HCT116 (cell line): Measurements from ENCODE around the gene FNDC1. TPM values are rescaled to one million over a fixed set of nuclear protein-coding genes. Genes with fewer than 3 reads are reported as not detected.
A peak's percentile ranks its signal among the peaks of the same experiment; 100 is the strongest.

ENCODE experiments used
- ATAC-seq: fragments of 200-7000 bp; cut with Tn5 transposase; 2 replicates; pipeline ENCODE4 v1.9.1; 2020; ENCODE audit warnings: mild to moderate bottlenecking, moderate library complexity
- BruUV-seq: library from RNA; stranded (reverse); fragments of 400-500 nt; replicated peaks from 2 replicates; lab custom pipeline; 2021; lab: Mats Ljungman, UMichigan
- CTCF ChIA-PET: fragments of 300-600 bp; sonication (Branson Sonifier 250); formaldehyde crosslinking; loops from one replicate; lab custom pipeline; 2021; ENCODE audit warnings: antibody characterized with exemption; lab: Charles Lee
- POLR2A ChIA-PET: fragments of 300-600, 350-600 bp; sonication (Branson Sonifier 250); formaldehyde crosslinking; loops from one replicate; lab custom pipeline; 2021; ENCODE audit warnings: antibody characterized with exemption; lab: Charles Lee
- RAD21 ChIA-PET, 2 experiments: fragments of 300-600 bp; sonication (Branson Sonifier 250); formaldehyde crosslinking; loops; one replicate each; lab custom pipeline; 2023; ENCODE audit warnings: low total read pairs in 2 of 2; ENCODE audit not compliant: uncharacterized antibody in 2 of 2, unreplicated experiment in 2 of 2, low non-redundant PET in 1 of 2; lab: Charles Lee
- DNase-seq: peaks from one replicate; pipeline ENCODE4 v3.0.0-alpha.2; 2010; ENCODE audit warnings: low read depth, low spot score
- H2AFZ ChIP-seq: fragments of 200-600 bp; shearing (Covaris generic), sonication (generic); 2 replicates; pipeline ENCODE4 v1.6.1; 2017; ENCODE audit warnings: low read depth, mixed run types, mixed read lengths, antibody characterized with exemption, low read length; ENCODE audit not compliant: poor library complexity, severe bottlenecking
- H3K27ac ChIP-seq: 2 replicates; pipeline ENCODE4 v1.5.1; 2012; ENCODE audit warnings: low read depth, low read length
- H3K27me3 ChIP-seq: fragments of 200-600 bp; sonication (generic); 2 replicates; pipeline ENCODE4 v1.6.1; 2016; ENCODE audit warnings: mixed run types, low read length, mixed read lengths; ENCODE audit not compliant: insufficient read depth
- H3K36me3 ChIP-seq, 2 experiments: fragments of 200-500 bp in 1 of 2; fragments of 200-600 bp in 1 of 2; sonication (Bioruptor generic) in 1 of 2; sonication (generic) in 1 of 2; 2 replicates each; pipeline versions ENCODE4 v1.5.1 to v1.6.1; 2014 to 2016; ENCODE audit warnings: low read length in 2 of 2, inconsistent platforms in 1 of 2, mixed read lengths in 1 of 2, mixed run types in 1 of 2; ENCODE audit not compliant: insufficient read depth in 2 of 2, control insufficient read depth in 1 of 2
- H3K4me1 ChIP-seq, 2 experiments: fragments of 200-600 bp in 1 of 2; sonication (generic) in 1 of 2; 2 replicates each; pipeline versions ENCODE4 v1.5.1 to v1.6.1; 2012 to 2017; ENCODE audit warnings: low read length in 2 of 2, inconsistent platforms in 1 of 2, mild to moderate bottlenecking in 1 of 2, mixed read lengths in 1 of 2, mixed run types in 1 of 2, moderate library complexity in 1 of 2; ENCODE audit not compliant: insufficient read depth in 2 of 2, control insufficient read depth in 1 of 2
- H3K4me2 ChIP-seq: fragments of 200-600 bp; sonication (generic); 2 replicates; pipeline ENCODE4 v1.6.1; 2017; ENCODE audit warnings: mixed run types, low read length, mixed read lengths
- H3K4me3 ChIP-seq, 2 experiments: fragments of 200-600 bp in 1 of 2; sonication (generic) in 1 of 2; replicated peaks in 1 of 2; 2 replicates each; pipeline ENCODE4 v1.5.1; 2011 to 2016; ENCODE audit warnings: low read length in 2 of 2, control low read depth in 1 of 2, low read depth in 1 of 2, mild to moderate bottlenecking in 1 of 2, mixed read lengths in 1 of 2, mixed run types in 1 of 2
- H3K79me2 ChIP-seq: fragments of 200-600 bp; sonication (generic); 2 replicates; pipeline ENCODE4 v1.6.1; 2017; ENCODE audit warnings: mild to moderate bottlenecking, mixed run types, low read length, moderate library complexity, mixed read lengths; ENCODE audit not compliant: insufficient read depth
- H3K9ac ChIP-seq: fragments of 200-600 bp; sonication (generic); 2 replicates; pipeline ENCODE4 v1.6.1; 2016; ENCODE audit warnings: low read length, mixed read lengths
- H3K9me2 ChIP-seq: fragments of 200-600 bp; sonication (generic), shearing (Covaris generic); 2 replicates; pipeline ENCODE4 v1.6.1; 2017; ENCODE audit warnings: mixed run types, mild to moderate bottlenecking, moderate library complexity; ENCODE audit not compliant: insufficient read depth
- H3K9me3 ChIP-seq, 2 experiments: fragments of 200-500 bp in 1 of 2; fragments of 200-600 bp in 1 of 2; sonication (Bioruptor generic) in 1 of 2; sonication (generic) in 1 of 2; 2 replicates each; pipeline ENCODE4 v1.6.1; 2014 to 2017; ENCODE audit warnings: low read length in 2 of 2, mixed read lengths in 2 of 2, inconsistent platforms in 1 of 2, low read depth in 1 of 2, mild to moderate bottlenecking in 1 of 2, mixed run types in 1 of 2, moderate library complexity in 1 of 2; ENCODE audit not compliant: control insufficient read depth in 1 of 2, insufficient read depth in 1 of 2
- H4K20me1 ChIP-seq: fragments of 200-600 bp; sonication (generic), shearing (Covaris generic); 2 replicates; pipeline ENCODE4 v1.6.1; 2017; ENCODE audit warnings: mixed run types, mild to moderate bottlenecking, moderate library complexity; ENCODE audit not compliant: insufficient read depth
- CEBPB ChIP-seq: IDR thresholded peaks from 2 replicates; pipeline ENCODE4 v1.6.1; 2012; ENCODE audit warnings: low read depth
- EGR1 ChIP-seq: IDR thresholded peaks from 2 replicates; pipeline ENCODE4 v1.6.1; 2012; ENCODE audit warnings: low read depth
- EZH2phosphoT487 ChIP-seq: fragments of 200-600 bp; IDR thresholded peaks from 2 replicates; pipeline ENCODE4 v1.6.1; 2018; ENCODE audit warnings: antibody characterized with exemption, borderline replicate concordance
- JUND ChIP-seq: IDR thresholded peaks from 2 replicates; pipeline ENCODE4 v1.6.1; 2012
- POLR2A ChIP-seq: IDR thresholded peaks from 2 replicates; pipeline ENCODE4 v1.7.0; 2011; ENCODE audit warnings: borderline replicate concordance; ENCODE audit not compliant: insufficient read depth, insufficient read length; ENCODE audit errors: extremely low read depth
- POLR2AphosphoS5 ChIP-seq: IDR thresholded peaks from 2 replicates; pipeline ENCODE4 v1.6.1; 2011; ENCODE audit warnings: mild to moderate bottlenecking, low read depth, low read length, moderate library complexity
- RAD21 ChIP-seq: IDR thresholded peaks from 2 replicates; pipeline ENCODE4 v1.6.1; 2012; ENCODE audit warnings: low read depth, mild to moderate bottlenecking
- SRF ChIP-seq: IDR thresholded peaks from 2 replicates; pipeline ENCODE4 v1.6.1; 2012; ENCODE audit warnings: low read depth
- TCF7L2 ChIP-seq: IDR thresholded peaks from 2 replicates; pipeline ENCODE4 v1.7.0; 2011; ENCODE audit warnings: borderline replicate concordance, inconsistent platforms; ENCODE audit not compliant: insufficient read depth, insufficient read length; ENCODE audit errors: extremely low read depth
- YY1 ChIP-seq: IDR thresholded peaks from 2 replicates; pipeline ENCODE4 v1.6.1; 2011; ENCODE audit warnings: low read length, low read depth, moderate library complexity, mild to moderate bottlenecking; ENCODE audit not compliant: insufficient replicate concordance; ENCODE audit errors: extremely low read depth
- ZNF274 ChIP-seq: fragments of 200-500 bp; sonication (Bioruptor generic); IDR thresholded peaks from 2 replicates; pipeline ENCODE4 v1.6.1; 2014; ENCODE audit warnings: mild to moderate bottlenecking, low read depth, low read length, inconsistent platforms
- intact Hi-C: fragments of 100-400 bp; cut with micrococcal nuclease; formaldehyde crosslinking; loops from 2 replicates; pipeline ENCODE4 v1.10.0; 2022
- total RNA-seq: library from RNA; stranded (reverse); gene quantifications from one replicate; pipeline ENCODE4 v1.2.1, GENCODE V29; 2021; ENCODE audit not compliant: unreplicated experiment
- TF ChIP-seq, protein P1 (sequence below), 3 experiments: fragments of 200-600 bp in 1 of 3; sonication (generic) in 1 of 3; IDR thresholded peaks in 2 of 3; conservative IDR thresholded peaks in 1 of 3; 2 replicates each; pipeline ENCODE4 v1.5.1; 2012 to 2017; ENCODE audit warnings: low read depth in 2 of 3, low read length in 2 of 3, antibody characterized with exemption in 1 of 3, borderline replicate concordance in 1 of 3, control low read depth in 1 of 3, mild to moderate bottlenecking in 1 of 3, mixed read lengths in 1 of 3, mixed run types in 1 of 3, moderate library complexity in 1 of 3; ENCODE audit not compliant: insufficient read depth in 1 of 3
- TF ChIP-seq, protein P2 (sequence below): IDR thresholded peaks from 2 replicates; pipeline ENCODE4 v1.6.1; 2012

The FNDC1 gene
- total RNA-seq, 1 experiment from 2014 or later: 0.07 TPM

DNA sequence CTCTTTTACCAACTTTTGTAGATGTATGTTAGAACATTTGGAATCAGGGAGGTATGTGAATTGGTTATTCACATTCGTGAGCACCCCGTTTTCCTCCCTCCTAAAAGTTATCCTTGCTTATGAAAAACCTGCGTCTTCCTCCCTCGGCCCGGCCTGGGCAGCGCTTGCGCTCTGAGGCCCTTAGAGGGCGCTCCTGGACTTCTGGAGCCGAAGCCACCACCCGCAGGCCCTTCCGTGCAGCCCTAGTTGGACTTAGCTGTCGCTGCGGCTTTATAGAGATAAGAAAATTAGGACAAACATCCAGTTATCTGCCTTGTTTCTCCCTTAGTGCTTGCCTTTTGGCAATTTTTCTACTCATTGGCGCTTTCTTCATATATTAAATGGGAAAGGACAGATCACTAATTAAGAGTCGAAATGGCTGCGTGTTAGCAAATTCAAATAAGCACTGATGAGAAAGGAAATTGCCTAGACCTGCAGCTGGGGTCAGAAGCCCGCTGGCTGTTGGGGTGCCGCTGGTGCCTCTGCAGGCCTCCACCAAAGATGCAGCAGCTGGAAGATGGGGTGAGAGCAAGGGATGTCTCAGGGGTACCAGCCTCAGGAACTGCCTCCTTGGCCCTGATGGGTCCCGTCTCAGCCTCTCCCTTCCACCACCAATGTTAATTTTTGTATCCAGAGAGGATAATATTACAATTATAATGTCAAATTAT lies 5.2 kb downstream of the FNDC1 start:
- TF ChIP-seq EZH2phosphoT487 (no peak), RAD21 (peak; percentile 97), YY1 (peak; percentile 18)
- TF ChIP-seq, protein P1, sequence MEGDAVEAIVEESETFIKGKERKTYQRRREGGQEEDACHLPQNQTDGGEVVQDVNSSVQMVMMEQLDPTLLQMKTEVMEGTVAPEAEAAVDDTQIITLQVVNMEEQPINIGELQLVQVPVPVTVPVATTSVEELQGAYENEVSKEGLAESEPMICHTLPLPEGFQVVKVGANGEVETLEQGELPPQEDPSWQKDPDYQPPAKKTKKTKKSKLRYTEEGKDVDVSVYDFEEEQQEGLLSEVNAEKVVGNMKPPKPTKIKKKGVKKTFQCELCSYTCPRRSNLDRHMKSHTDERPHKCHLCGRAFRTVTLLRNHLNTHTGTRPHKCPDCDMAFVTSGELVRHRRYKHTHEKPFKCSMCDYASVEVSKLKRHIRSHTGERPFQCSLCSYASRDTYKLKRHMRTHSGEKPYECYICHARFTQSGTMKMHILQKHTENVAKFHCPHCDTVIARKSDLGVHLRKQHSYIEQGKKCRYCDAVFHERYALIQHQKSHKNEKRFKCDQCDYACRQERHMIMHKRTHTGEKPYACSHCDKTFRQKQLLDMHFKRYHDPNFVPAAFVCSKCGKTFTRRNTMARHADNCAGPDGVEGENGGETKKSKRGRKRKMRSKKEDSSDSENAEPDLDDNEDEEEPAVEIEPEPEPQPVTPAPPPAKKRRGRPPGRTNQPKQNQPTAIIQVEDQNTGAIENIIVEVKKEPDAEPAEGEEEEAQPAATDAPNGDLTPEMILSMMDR (IDR thresholded peaks at IDR 0.05 in 2 of 3, conservative IDR thresholded peaks at IDR 0.05 in 1 of 3; ENCODE audit: borderline replicate concordance in 1 of 3, insufficient read depth in 1 of 3, low read depth in 2 of 3, low read length in 2 of 3): peak; percentile 84 to 99 (median 99)
- CTCF ChIA-PET: interaction anchor here (0.6 to 1.4 kb wide), 10 partner anchors 8 to 480 kb away, joined by 3 to 9 read pairs (median 4); no protein-coding TSS in a partner anchor
- Histone ChIP-seq H3K27ac (no peak overlapping the region), H3K36me3 (no peaks in the 10 kb centered on the region), H3K4me2 (peak overlapping the region; percentile 2), H3K4me1 (no peaks in the 10 kb centered on the region; a peak in 1 of 4 replicates), H3K9me3 (no peaks in the 10 kb centered on the region), H2AFZ (peak overlapping the region; percentile 84), H3K4me3 (no peak overlapping the region), H3K79me2 (no peaks in the 10 kb centered on the region), H3K9me2 (no peaks in the 10 kb centered on the region), H4K20me1 (no peaks in the 10 kb centered on the region), H3K9ac (no peak overlapping the region), H3K27me3 (peaks cover 15% of the 10 kb centered on the region; the same call in 1 of the 2 replicates)
- peak; percentile 99 for ATAC-seq
- POLR2A ChIA-PET: no interaction called here
- RAD21 ChIA-PET: interaction anchor here in 1 of 2 experiments (0.6 to 1.4 kb wide), 2 partner anchors 81 to 481 kb away, joined by 3 to 4 read pairs; no protein-coding TSS in a partner anchor
- DNase-seq: peak; percentile 44
- no TSS peak for BruUV-seq
- intact Hi-C loops: loop anchor here (1.0 to 10.0 kb wide), 4 partner anchors 289 to 680 kb away; no protein-coding TSS in a partner anchor

DNA sequence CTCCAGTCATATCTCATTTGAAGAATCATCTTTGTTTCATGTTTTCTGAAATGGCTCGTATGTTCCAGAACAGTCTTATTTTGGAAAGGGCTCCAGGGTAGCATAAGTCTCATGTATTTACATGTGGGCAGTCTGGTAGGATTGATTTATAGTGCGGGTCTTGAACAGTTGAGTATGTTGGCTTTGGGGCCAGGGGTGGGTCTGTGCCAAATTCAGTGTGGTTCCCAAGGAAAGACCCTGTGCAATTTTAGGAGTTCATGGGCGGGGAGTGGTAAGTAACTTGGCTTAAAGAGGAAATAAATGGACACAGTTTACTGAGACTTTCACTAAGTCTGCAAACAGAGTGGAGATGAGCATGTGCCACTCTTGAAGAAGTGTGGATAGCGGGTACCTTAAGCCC lies 7.7 kb downstream of the FNDC1 start:
- no TSS peak for BruUV-seq
- CTCF ChIA-PET: no interaction called here

More for the DNA sequence above, 7.7 kb downstream of the FNDC1 start:
- H3K36me3 ChIP-seq: no peaks in the 10 kb centered on the region
- no peak overlapping the region for H3K9ac ChIP-seq
- no peaks in the 10 kb centered on the region for H3K9me3 ChIP-seq
- POLR2A ChIA-PET: no interaction called here
- H3K4me2 ChIP-seq: no peak overlapping the region
- RAD21 ChIA-PET: no interaction called here
- no peak overlapping the region for H3K27ac ChIP-seq
- no peaks in the 10 kb centered on the region for H3K79me2 ChIP-seq
- DNase-seq (no peak), ATAC-seq (no peak)
- intact Hi-C loops: loop anchor here (10.0 kb wide), 1 partner anchor 678 kb away; no protein-coding TSS in a partner anchor
- H2AFZ ChIP-seq: no peak overlapping the region
- no peaks in the 10 kb centered on the region; a peak in 1 of 4 replicates for H3K4me1 ChIP-seq
- H4K20me1 ChIP-seq: no peaks in the 10 kb centered on the region
- H3K27me3 ChIP-seq: no peaks in the 10 kb centered on the region
- H3K4me3 ChIP-seq: no peak overlapping the region
- no peak for TF ChIP-seq SRF
- no peak for TF ChIP-seq CEBPB
- no peak for TF ChIP-seq TCF7L2
- no peak for TF ChIP-seq POLR2A
- no peak for TF ChIP-seq POLR2AphosphoS5
- TF ChIP-seq, protein P2, sequence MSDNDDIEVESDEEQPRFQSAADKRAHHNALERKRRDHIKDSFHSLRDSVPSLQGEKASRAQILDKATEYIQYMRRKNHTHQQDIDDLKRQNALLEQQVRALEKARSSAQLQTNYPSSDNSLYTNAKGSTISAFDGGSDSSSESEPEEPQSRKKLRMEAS: no peak
- TF ChIP-seq ZNF274: no peak
- TF ChIP-seq EGR1: no peak
- TF ChIP-seq JUND: no peak
- no peaks in the 10 kb centered on the region for H3K9me2 ChIP-seq
